ENCODE measurements around the gene CEBPA.

The CEBPA gene

DNA sequence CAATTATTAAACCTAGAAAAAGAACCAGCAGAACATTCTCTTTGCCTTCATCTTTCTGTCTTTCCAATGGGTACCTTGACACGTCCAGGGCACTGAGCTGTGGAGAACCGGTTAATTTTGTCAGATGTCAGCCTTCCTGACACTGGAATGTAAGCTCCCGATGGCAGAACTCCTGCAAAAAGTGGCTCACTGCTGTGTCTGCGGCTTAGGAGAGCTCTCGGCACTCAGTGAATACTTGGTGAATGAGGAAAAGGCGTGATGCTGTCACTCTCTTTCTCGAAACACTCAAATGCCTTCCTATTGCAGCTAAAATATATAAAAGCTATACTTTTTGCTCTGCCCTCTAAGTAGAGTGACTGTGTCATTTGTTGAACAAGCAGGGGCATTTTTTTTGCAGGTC lies 17.6 kb downstream of the CEBPA start:
- DNase-seq = no peak

DNA sequence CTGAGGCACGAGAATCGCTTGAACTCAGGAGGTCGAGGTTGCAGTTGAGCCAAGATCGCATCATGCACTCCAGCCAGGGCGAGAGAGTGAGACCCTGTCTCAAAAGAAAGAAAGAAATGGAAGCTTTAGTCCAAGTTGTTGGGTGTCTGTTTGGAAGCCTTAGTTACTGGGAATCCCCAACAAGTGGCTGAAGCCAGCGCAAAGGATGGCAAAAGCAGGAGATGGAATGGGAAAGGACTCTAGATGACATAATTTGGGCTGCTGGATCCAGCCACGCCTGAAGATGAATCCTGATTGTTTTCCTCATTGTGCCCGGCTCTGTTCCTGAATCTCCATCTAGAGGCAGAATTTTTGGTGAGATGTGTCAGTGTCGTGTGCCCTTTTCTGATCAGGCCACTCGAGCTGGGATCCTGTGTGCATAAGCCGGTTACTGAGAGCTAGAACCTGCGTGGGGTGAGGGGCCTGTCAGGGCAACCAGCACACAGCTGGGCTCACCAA lies 18.1 kb downstream of the CEBPA start:
- no peak for DNase-seq

DNA sequence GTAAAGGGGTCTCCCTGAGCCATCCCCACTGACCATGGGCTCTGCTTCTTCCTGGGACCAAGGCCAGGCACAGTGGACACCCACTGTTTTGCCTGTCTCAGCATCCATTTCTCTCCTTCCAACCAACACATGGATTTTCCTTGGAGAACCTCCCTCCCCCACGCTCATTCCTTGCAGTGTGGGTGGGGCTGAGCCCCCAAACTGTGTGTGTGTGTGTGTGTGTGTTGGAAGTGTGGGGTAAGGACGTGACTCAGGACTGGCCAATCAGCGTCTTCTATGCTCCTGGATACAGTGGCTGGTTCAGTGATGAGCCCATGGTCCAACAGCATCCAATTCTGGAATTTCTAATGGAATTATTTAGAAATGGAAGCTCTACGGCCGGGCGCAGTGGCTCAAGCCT lies 18.7 kb downstream of the CEBPA start:
- no peak for DNase-seq

DNA sequence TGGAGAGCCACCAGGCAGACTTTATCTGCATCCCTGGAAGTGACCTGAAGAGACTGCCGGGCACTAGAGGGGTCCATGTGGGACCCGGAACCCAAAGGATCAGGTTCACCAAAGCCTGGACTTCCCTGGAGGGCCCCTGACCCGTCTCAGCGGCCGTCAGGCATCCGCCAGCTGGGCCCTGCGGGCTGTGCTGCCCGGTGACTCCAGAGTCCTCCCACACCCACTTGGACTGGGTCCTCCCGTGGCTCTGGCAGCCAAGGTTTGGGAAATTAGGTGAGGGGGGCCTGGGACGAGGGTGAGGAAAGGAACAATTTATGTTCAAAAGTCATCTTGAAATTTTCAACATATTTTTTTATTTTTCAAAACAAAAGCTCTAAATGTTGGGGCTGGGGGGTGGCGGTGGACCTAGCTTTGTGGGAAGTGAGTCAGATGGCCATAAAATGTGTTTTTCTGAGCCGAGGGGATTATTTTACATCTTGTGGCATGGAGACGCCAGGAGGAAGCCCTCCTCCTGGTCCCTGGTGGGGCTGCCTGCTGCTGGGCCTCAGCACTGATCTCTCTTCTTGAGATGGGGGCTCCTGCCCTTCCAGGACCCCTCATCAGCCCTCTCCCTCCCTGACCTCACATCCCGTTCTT lies 20.2 kb downstream of the CEBPA start:
- DNase-seq = no peak

DNA sequence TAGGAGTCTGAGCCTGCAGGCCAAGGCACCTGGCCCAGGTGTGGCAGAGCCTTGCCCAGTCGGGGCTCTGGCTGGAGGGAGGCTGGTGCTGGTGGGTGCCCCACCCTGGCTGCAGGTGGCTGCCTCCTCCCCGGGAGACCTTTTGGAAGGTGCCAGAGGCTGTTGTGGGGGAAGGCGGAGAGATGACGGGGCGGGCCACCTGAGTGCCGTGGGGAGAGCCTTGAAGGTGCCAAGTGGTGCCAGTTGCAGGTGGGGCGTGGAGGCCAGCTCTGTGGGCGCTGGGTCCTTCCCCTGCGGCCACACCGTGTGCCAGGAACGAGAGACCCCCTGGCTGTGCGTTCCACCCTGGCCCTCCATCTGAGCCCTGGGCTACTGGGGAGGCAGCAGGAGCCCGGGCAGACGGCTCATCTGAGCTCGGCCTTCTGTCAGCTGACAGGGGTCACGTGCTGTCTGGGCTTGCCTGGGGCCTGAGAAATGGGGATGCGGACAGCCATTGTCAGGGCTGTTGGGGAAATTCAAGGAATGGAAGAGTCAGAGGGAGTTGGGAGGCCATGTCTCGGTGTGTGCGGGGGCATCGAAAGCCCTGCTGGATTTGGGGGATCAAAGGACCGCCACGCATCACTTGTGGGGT lies 20.9 kb downstream of the CEBPA start:
- DNase-seq = no peak

DNA sequence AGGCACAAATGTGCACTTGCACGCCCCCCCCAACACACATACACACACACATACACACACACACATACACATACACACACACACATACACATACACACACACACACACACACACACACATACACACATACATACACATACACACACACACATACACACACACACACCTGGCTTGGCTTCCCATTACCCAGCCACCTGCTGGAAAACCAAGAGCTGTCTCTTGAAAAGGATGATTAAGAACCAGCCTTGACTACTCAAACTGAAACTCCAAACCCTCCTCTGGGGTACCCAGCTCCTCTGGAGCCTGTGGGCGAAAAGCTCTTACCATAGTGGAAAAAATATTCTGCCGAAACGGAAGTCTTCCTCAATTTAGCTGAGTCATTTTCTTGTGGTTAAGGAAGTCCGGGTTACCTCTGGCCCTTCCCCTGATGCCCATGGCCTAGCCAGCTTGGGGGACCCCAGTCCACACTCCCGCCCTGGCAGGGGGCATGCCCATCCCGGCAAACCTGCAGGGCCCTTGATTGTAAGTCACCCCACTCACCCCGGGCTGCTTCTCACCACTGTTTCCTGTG lies 21.9 kb downstream of the CEBPA start:
- DNase-seq = no peak

DNA sequence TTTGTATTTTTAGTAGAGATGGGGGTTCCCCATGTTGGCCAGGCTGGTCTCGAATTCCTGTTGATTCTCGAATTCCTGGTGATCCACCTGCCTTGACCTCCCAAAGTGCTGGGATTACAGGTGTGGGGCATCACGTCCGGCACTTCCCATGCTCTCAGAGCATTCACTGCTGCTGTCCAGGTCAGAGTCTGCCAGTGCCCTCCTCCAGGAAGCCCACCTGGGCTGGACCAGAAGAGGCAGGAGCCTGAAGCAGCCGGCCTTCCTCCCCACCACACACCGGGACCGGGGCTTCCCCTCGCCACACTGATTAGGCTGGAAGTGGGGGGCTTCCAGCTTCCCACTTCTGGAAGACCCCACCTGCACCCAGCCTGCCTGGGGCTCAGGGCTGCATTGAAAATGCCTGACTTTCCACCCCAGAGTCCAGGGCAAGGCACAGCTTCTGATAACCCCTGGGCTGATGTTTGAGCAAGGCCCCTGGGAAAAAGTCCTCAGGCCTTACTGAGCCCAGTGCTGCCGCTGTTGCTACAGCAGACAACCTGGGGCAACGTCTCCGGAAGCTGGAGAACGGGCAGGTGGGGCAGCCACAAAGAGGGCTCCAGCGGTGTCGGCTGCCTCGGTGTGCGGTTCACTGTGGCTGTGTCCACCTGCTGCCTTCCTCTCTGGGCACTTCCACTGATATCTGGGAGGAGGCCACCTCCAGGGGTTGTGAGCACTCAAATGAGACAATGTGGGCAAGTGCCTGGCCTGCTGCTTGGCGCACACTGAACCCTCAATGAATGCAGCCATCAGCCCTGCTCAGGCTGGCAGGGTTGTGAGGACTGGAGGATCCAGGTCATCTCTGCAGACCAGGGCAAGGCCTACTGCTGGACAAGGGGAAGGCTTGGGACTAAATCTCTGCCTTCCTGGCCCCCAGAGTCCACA lies 22.6 kb downstream of the CEBPA start:
- DNase-seq = peak; percentile 34

DNA sequence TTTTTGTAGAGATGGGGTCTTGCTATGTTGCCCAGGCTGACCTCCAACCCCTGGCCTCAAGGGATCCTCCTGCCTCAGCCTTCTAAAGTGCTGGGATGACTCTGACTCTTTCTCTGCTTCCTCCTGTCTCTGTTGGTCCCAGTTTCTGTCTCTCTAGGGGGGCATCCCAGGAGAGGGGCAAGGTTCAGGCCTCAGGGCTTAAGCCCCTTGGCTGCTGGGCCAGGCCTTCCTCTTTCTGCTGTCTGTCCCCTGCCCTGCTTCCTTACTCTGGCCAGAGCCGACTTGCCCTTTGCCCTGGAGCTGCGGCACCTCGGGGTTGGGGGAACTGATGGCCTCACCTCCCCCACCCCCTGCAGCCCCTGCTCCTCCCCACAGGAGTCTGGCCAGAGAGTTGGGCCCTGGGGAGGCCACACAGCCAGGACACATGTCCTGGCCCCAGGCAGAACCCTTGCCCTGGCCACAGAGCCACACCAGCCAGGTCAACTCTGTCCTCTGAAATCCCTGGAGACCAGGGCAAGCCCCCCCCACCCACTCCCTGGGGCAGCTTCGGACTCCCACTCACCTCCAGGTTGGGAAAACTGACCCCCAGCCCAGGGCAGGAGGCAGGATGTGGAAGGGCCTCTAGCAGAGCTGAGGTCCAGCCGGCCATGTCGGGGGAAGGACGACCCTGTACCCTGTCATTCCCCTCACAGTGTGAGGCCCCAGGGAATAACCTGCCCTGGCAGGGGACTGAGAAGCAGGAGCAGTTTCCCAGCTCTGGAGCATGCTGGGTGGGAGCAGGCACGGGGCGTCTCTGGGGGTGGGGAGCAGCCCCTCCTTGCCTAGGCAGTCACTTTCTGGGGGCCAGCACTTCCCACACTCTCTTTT lies 23.7 kb downstream of the CEBPA start:
- no peak for DNase-seq

DNA sequence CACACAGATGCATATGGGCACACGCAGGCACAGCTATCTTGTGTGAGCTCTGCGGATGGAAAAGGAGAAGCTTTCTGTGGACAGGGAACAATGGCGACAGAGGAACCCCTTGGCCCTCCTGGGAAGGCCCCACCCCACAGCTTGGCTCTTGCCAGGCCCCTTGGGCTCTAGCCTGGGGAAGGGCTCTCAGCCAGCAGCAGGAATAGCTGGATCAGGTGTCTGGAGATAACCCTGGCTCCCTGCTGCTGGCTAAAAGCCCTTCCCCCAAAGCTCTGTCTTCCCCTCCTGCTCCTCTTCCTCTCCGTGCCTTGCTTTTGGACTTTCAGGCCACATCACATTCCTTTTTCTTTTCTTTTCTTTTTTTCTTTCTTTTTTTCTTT lies 24.3 kb downstream of the CEBPA start:
- DNase-seq = no peak

DNA sequence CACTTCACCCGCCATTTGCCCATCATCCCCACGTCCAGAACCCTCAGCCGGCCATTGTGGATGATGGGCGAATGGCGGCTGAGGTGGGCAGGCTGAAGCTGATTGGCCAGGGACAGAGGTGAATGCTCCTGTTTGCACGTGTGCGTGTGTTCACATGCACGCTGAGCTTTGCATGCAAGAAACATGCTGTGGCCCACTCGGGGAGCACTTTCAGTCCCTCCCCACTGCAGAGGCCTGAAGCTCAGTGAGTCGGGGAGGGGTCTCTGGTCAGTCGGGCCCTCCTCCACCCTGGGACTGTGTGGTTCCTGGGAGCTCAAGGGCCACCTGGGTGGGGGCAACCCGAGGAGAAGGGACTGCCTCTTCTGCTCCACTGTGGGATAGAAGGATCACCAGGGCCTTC lies 24.9 kb downstream of the CEBPA start:
- no peak for DNase-seq

DNA sequence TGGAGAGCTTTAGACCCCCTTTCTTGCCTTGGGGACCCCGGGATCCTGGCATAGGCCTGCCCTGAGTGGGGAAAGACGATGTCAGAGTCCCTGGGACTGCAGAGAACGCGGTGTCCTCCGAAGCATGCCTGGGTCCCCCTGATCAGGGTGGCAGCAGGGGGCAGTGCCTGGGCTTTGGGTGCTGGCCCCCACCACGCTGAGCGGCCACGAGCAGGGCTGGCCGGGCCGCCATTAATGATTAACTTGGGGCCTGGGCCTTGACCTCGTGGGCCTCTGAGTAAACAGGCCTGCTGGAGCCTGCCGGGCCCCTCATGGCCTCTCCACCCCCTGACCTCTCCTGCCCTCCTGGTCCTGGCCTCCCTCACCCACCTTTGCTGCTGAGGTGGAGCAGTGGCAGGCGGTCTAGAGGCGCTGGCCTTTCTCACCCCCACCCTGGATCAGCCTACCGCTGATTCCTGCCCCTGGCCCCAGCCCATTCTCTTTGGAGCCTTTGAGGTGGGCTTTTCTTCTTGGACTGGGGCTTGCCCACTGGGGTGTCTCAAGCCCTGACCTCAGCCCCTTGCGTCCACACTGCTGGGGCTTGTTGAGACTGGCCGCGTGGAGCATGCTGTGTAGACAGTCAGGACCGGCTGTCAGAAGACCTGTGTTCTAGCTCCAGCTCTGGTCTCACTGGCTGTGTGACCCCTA lies 26.3 kb downstream of the CEBPA start:
- no peak for DNase-seq

DNA sequence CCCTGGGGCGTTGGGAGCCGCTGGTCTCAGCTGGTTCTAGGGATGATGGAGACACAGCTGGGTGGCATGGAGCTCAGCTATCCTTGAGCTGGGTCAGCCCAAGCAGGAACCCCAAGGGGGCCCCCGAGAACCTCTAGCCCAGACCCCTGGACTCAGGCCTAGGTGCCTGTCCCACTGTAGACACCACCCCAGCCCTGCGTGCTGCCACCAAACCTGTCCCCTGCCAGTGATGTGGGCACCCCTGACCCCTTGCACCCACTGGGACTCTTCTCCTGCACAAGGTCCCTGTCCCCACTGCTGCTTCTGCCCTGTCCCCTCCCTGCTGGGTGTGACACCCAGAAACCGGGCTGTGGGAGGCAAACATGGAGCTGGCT lies 26.8 kb downstream of the CEBPA start:
- DNase-seq = no peak

DNA sequence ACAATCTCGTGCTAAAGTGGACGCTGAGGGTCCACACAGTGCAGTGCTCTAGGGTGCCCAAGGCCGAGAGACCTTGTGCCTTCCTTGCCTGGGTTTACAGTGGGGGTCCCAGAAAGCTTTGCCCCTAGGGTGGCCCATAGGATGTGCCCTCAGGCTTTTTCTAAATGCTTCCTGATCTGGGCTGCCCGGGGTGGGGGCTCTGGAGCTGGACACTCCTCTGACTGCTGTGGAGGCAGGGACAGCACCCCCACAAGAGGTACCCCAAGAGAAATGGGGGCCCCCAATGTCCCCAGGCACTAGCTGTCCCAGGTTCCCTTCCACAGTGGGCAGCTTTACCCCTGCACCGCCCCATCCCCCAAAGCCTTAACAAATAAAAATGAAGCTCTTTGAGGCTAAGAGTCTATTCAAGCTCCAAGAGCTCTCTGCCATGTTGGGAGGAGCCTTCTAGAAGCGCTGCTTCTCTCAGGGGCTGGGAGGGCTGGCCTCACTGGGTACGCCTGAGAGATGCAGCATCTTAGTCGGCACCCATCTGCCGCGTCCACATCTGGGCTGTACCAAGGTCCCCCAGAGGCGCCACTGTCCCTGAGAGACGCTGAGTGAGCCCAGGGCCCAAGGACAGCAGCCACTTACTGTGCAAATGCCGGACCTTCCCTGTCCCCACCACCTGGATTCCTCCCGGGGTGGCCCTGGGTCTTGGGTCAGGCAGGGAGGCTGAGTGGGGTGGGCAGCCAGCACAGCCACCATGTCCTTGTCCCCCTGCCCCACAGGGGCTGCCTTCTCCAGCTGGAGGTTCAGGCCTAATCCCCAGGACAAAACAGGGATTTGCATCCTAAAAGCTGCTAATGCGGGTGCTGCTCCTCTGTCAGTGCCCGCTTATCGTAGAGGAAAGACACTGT lies 27.4 kb downstream of the CEBPA start:
- DNase-seq = no peak

DNA sequence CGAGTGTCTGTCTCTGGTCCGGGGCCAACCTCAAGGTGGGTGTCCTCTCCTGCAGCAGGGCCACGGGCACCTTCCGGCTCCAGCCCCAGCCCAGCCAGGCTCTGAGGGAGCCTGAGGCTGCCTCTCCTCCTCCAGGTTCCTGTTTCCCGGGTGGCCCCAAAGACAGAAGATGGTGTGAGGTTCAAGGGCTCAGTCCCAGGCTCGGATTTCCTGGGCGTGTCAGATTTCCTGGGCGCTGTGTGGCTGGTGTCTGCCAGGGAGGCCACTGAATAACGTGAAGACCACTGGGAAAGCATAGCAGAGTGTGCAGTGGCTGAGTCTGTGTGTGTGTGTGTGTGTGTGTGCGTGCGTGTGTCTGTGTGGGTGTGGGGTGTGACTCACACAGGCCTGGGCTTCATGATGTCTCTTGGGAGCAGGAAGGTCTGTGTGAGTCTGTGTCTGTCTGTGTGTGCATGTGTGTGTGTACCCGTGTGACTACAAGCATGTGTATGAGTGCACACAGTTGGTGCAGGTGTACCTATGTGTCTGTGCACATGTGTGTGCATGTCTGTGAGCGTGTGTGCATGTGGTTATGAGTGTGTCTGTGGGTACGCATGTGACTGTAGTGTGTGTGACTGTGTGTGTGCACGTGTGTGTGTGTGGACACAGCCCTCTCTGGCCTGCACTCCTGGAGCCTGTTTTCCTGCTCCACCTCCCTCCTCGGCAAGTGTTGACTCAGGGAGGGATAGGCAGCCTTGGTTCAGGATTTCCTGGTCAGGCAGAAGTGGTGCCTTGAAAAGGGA lies 28.3 kb downstream of the CEBPA start:
- DNase-seq = peak; percentile 36

DNA sequence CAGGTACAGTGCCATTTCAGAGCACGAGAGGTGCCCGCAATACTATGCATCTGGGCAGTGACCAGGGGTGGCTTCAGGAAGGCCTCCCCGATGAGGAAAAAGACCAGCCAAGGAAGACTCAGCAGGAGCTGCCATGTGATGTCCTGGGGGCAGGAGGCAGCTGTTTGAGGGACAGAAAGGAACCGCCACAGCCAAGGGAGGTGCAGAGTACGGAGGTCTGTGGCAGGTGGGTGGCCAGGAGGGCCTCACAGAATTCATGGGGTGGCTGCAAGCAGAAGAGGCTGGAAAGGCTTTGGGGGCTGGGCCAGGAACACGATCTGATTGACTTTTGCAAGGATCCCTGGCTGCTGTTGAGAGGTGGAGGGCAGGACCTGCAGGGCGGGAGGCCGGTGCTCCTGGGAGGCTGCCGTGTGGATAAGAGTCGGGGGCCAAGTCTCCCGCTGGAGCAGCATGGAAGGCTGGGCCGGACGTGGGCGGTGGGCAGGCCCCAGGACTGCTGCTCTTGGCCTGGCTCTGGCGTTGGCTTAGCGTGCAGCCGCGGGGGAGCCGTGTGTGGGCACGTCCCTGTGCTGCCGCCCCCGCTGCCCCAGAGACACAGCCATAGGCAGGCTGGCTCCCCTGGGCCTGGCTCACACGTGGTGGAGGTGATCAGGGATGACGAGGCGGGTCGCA lies 29.1 kb downstream of the CEBPA start:
- DNase-seq = no peak

DNA sequence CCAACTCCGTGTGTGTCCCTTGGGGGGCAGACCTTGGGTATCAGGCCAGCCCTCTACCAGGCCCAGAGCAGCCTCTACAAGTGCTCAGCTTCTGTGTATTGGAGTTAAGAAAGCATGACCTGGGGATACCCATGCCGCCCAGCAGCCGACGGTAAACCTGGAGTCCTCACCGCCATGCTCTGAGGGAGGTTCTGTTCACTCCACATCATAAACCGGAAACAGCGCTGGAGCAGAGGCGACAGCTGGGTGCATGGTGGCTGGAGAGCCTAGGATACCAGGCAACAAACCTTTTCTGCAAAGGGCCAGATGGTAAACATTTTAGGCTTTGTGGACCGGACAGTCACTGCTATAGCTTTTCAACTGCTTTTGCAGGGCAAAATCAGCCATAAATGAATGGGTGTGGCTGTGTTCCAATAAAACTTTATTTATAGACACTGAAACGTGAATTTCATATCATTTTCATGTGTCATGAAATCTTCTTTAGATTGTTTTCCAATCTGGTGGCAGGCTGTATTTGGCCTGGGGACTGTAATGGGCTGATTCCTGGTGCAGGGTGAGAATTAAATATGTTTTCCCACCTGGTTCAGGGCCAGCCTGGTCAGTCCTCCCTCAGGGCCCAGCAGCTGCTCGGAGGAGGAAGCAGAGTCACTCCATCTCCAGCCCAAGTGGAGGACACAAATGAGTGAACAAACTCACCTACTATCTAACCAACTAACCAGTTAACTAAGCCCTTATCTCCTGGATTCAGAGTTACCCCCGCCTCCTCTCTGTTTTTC lies 30.9 kb downstream of the CEBPA start:
- no peak for DNase-seq

DNA sequence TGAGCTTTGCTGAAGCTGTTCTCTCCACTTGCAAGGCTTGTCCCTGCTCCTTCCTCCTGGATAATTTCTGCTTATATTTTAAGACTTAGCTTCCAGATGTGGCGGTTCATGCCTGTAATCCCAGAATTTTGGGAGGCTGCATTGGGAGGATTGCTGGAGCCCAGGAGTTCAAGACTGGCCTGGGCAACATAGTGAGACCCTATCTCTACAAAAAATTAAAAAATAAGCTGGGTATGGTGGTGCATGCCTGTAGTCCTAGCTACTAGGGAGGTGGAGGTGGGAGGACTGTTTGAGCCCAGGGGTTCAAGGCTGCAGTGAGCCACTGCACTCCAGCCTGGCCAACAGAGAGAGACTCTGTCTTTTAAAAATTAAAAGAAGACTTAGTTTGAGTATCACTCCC lies 31.6 kb downstream of the CEBPA start:
- no peak for DNase-seq

DNA sequence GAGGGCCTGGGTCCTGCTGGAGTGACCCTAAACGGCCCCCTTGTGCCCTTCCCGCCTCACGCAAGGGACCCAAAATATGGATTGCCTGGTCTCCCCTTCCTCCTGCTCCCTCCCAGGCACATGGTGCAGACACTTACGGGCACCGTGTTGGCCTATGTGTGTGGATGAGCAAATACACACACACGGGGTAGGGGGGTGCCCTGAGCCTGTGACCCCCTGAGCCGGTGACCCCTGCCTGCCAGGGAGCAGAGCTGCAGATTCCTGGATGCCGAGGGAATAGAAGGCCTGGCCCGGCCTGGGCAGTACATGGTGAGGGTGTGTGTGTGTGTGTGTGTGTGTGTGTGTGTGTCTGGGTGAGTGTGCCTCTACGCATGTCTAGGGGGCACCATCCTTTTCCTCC lies 33.3 kb downstream of the CEBPA start:
- no peak for DNase-seq
